Neural progenitor cell (in vitro differentiated cells): Measurements from ENCODE around the gene GGT7. TPM values are rescaled to one million over a fixed set of nuclear protein-coding genes. Genes with fewer than 3 reads are reported as not detected.
"Not testable (repeated sequence)": the region's sequence is repeated elsewhere in the genome, so short reads cannot be mapped to it uniquely, and the experiment has no call there.

Source experiments
- DNase-seq: peaks from one replicate; pipeline ENCODE4 v3.0.0-alpha.2; 2016; ENCODE audit warnings: low spot score
- H2AFZ ChIP-seq: fragments of 200-600 bp; sonication (generic); replicated peaks from 2 replicates; pipeline ENCODE4 v1.6.1; 2016; ENCODE audit warnings: antibody characterized with exemption
- H3F3A ChIP-seq: fragments of 200-600 bp; sonication (generic); 2 replicates; pipeline ENCODE4 v1.6.1; 2016; ENCODE audit warnings: antibody characterized with exemption, low read depth
- H3K27ac ChIP-seq: fragments of 200-600 bp; sonication (generic); 2 replicates; pipeline ENCODE4 v1.5.1; 2016; ENCODE audit warnings: mild to moderate bottlenecking
- H3K27me3 ChIP-seq: fragments of 200-600 bp; sonication (generic); 2 replicates; pipeline ENCODE4 v1.6.1; 2016; ENCODE audit warnings: mild to moderate bottlenecking, moderate library complexity
- H3K36me3 ChIP-seq: fragments of 200-600 bp; sonication (generic); 2 replicates; pipeline ENCODE4 v1.5.1; 2016
- H3K4me1 ChIP-seq: fragments of 200-600 bp; sonication (generic); 2 replicates; pipeline ENCODE4 v1.6.1; 2016; ENCODE audit warnings: mixed run types
- H3K4me2 ChIP-seq: fragments of 200-600 bp; sonication (generic); 2 replicates; pipeline ENCODE4 v1.6.1; 2016
- H3K4me3 ChIP-seq: fragments of 200-600 bp; sonication (generic); 2 replicates; pipeline ENCODE4 v1.5.1; 2016
- H3K79me2 ChIP-seq: fragments of 200-600 bp; sonication (generic); 2 replicates; pipeline ENCODE4 v1.6.1; 2016; ENCODE audit warnings: low read depth
- H3K9ac ChIP-seq: fragments of 200-600 bp; sonication (generic); 2 replicates; pipeline ENCODE4 v1.6.1; 2016
- H3K9me3 ChIP-seq: fragments of 200-600 bp; sonication (generic); 2 replicates; pipeline ENCODE4 v1.5.1; 2016; ENCODE audit warnings: low read depth
- H4K20me1 ChIP-seq: fragments of 200-600 bp; sonication (generic); 2 replicates; pipeline ENCODE4 v1.6.1; 2016; ENCODE audit warnings: low read depth
- H3K27ac Mint-ChIP-seq: 3 replicates; pipeline ENCODE4 v1.8.0; 2021; ENCODE audit warnings: mixed read lengths
- H3K27me3 Mint-ChIP-seq: 2 replicates; pipeline ENCODE4 v1.8.0; 2022; ENCODE audit warnings: low read depth, mild to moderate bottlenecking, inconsistent platforms, moderate library complexity, mixed read lengths; ENCODE audit not compliant: insufficient read depth
- H3K36me3 Mint-ChIP-seq: 3 replicates; pipeline ENCODE4 v1.8.0; 2021; ENCODE audit warnings: mixed read lengths
- H3K4me1 Mint-ChIP-seq: 3 replicates; pipeline ENCODE4 v1.8.0; 2021; ENCODE audit warnings: mixed read lengths
- H3K4me3 Mint-ChIP-seq: 3 replicates; pipeline ENCODE4 v1.8.0; 2021; ENCODE audit warnings: mild to moderate bottlenecking, moderate library complexity, mixed read lengths
- H3K9me3 Mint-ChIP-seq: 3 replicates; pipeline ENCODE4 v1.8.0; 2020; ENCODE audit warnings: mixed read lengths
- CTCF ChIP-seq: fragments of 200-600 bp; sonication (generic); IDR thresholded peaks from 2 replicates; pipeline ENCODE4 v1.5.1; 2017; ENCODE audit warnings: antibody characterized with exemption, mild to moderate bottlenecking
- EZH2 ChIP-seq: fragments of 200-600 bp; sonication (generic); IDR thresholded peaks from 2 replicates; pipeline ENCODE4 v1.6.1; 2017; ENCODE audit warnings: antibody characterized with exemption, mild to moderate bottlenecking, moderate library complexity
- EZH2phosphoT487 ChIP-seq: fragments of 200-600 bp; sonication (generic); IDR thresholded peaks from 2 replicates; pipeline ENCODE4 v1.6.1; 2017; ENCODE audit warnings: antibody characterized with exemption
- total RNA-seq: library from RNA; depleted of rRNA; stranded (reverse); fragments of >200 nt; gene quantifications from 2 replicates; pipeline ENCODE4 v1.2.3, GENCODE V29; 2015; ENCODE audit warnings: low replicate concordance

GGT7 gene
- total RNA-seq, 1 donor from 2014 or later = 9.1 TPM

GRCh38 chr20:34883809-34884208 is 11.2 kb upstream of the GGT7 start:
- Histone ChIP-seq H3K9me3 (no peaks in the 10 kb centered on the region), H3K4me1 (no peaks in the 10 kb centered on the region), H3K9ac (no peak overlapping the region), H2AFZ (no peak overlapping the region), H4K20me1 (no peaks in the 10 kb centered on the region), H3K4me2 (no peak overlapping the region), H3K4me3 (no peak overlapping the region), H3K79me2 (no peaks in the 10 kb centered on the region), H3K36me3 (no peaks in the 10 kb centered on the region), H3K27me3 (no peaks in the 10 kb centered on the region), H3K27ac (no peak overlapping the region), H3F3A (no peaks in the 10 kb centered on the region)
- Mint-ChIP-seq H3K27me3 (peaks cover 9% of the 10 kb centered on the region), H3K4me1 (no peaks in the 10 kb centered on the region), H3K4me3 (no peak overlapping the region), H3K9me3 (no peaks in the 10 kb centered on the region), H3K36me3 (peaks cover 8% of the 10 kb centered on the region), H3K27ac (no peak overlapping the region)
- TF ChIP-seq EZH2 = no peak
- no peak for DNase-seq

GRCh38 chr20:34883087-34883688 is 10.5 kb upstream of the GGT7 start:
- Mint-ChIP-seq H3K36me3 (peaks cover 5% of the 10 kb centered on the region), H3K4me1 (no peaks in the 10 kb centered on the region), H3K27me3 (peaks cover 9% of the 10 kb centered on the region), H3K4me3 (no peak overlapping the region), H3K9me3 (no peaks in the 10 kb centered on the region), H3K27ac (no peak overlapping the region)
- no peak for DNase-seq
- H3K79me2 ChIP-seq = no peaks in the 10 kb centered on the region
- H3K9me3 ChIP-seq = no peaks in the 10 kb centered on the region
- no peaks in the 10 kb centered on the region for H3K27me3 ChIP-seq
- H3K27ac ChIP-seq = no peak overlapping the region
- no peak for TF ChIP-seq EZH2
- TF ChIP-seq EZH2phosphoT487 = no peak
- no peak for TF ChIP-seq CTCF
- H3K4me2 ChIP-seq = no peak overlapping the region
- H4K20me1 ChIP-seq = no peaks in the 10 kb centered on the region
- no peak overlapping the region for H3K9ac ChIP-seq
- no peaks in the 10 kb centered on the region for H3K4me1 ChIP-seq
- no peaks in the 10 kb centered on the region for H3K36me3 ChIP-seq
- H3K4me3 ChIP-seq = no peak overlapping the region
- no peak overlapping the region for H2AFZ ChIP-seq
- H3F3A ChIP-seq = no peaks in the 10 kb centered on the region

GRCh38 chr20:34881689-34882088 is 9.0 kb upstream of the GGT7 start:
- H3K79me2 ChIP-seq = no peaks in the 10 kb centered on the region
- H3F3A ChIP-seq = peaks cover 7% of the 10 kb centered on the region
- Mint-ChIP-seq H3K27me3 (peaks cover 12% of the 10 kb centered on the region), H3K9me3 (no peaks in the 10 kb centered on the region), H3K4me1 (peaks cover 5% of the 10 kb centered on the region), H3K27ac (no peak overlapping the region), H3K36me3 (peaks cover 5% of the 10 kb centered on the region), H3K4me3 (no peak overlapping the region)
- H3K9ac ChIP-seq = no peak overlapping the region
- TF ChIP-seq EZH2phosphoT487 (no peak), EZH2 (no peak), CTCF (no peak)
- H3K27me3 ChIP-seq = peaks cover 15% of the 10 kb centered on the region
- no peak overlapping the region for H3K4me2 ChIP-seq
- no peak overlapping the region for H2AFZ ChIP-seq
- no peak overlapping the region for H3K27ac ChIP-seq
- no peak for DNase-seq
- H3K36me3 ChIP-seq = no peaks in the 10 kb centered on the region
- no peaks in the 10 kb centered on the region for H4K20me1 ChIP-seq
- H3K4me3 ChIP-seq = no peak overlapping the region
- H3K4me1 ChIP-seq = no peaks in the 10 kb centered on the region
- H3K9me3 ChIP-seq = no peaks in the 10 kb centered on the region

GRCh38 chr20:34880971-34881370 is 8.3 kb upstream of the GGT7 start:
- H2AFZ ChIP-seq, H3K4me2 ChIP-seq, H3K4me1 Mint-ChIP-seq, H3K36me3 Mint-ChIP-seq, H3K27ac ChIP-seq, H3K4me3 Mint-ChIP-seq, H4K20me1 ChIP-seq, H3K4me3 ChIP-seq, H3K36me3 ChIP-seq, H3K9ac ChIP-seq, H3K79me2 ChIP-seq, H3K9me3 Mint-ChIP-seq, H3K27ac Mint-ChIP-seq, H3K9me3 ChIP-seq, H3F3A ChIP-seq, DNase-seq, H3K4me1 ChIP-seq: not testable (repeated sequence)
- peaks cover 12% of the 10 kb centered on the region for H3K27me3 Mint-ChIP-seq
- H3K27me3 ChIP-seq = peaks cover 17% of the 10 kb centered on the region
